HL-60 (cell line): ENCODE measurements around the gene LRRIQ3.
"Not testable (repeated sequence)": the region's sequence is repeated elsewhere in the genome, so short reads cannot be mapped to it uniquely, and the experiment has no call there.

Source experiments
- DNase-seq, 2 experiments: peaks; one replicate each; pipeline ENCODE4 v3.0.0-alpha.2; 2010 to 2020; ENCODE audit warnings: low read depth in 1 of 2, low spot score in 1 of 2
- H3K27ac ChIP-seq: fragments of 250-450 bp; sonication (Bioruptor Pico); replicated peaks from 2 replicates; pipeline ENCODE4 v1.5.1; 2020; ENCODE audit warnings: mild to moderate bottlenecking, moderate library complexity
- H3K27me3 ChIP-seq: fragments of 250-450 bp; sonication (Bioruptor Pico); 2 replicates; pipeline ENCODE4 v1.5.1; 2021; ENCODE audit warnings: mild to moderate bottlenecking, moderate library complexity; ENCODE audit not compliant: insufficient read depth, poor library complexity, severe bottlenecking
- H3K4me3 ChIP-seq: replicated peaks from 2 replicates; pipeline ENCODE4 v1.5.1; 2011; ENCODE audit warnings: mild to moderate bottlenecking, control low read depth, low read length; ENCODE audit not compliant: insufficient read depth
- GABPA ChIP-seq: IDR thresholded peaks from 2 replicates; pipeline ENCODE4 v1.6.1; 2012; ENCODE audit warnings: low read depth
- POLR2AphosphoS5 ChIP-seq: IDR thresholded peaks from 2 replicates; pipeline ENCODE4 v1.6.1; 2012; ENCODE audit warnings: low read depth
- SPI1 ChIP-seq: IDR thresholded peaks from 2 replicates; pipeline ENCODE4 v1.6.1; 2012; ENCODE audit warnings: low read depth, mild to moderate bottlenecking, borderline replicate concordance
- TF ChIP-seq, protein P1 (sequence below): IDR thresholded peaks from one replicate; pipeline ENCODE4 v1.5.1; 2011; ENCODE audit warnings: low read length, control low read depth, inconsistent platforms; ENCODE audit not compliant: insufficient read depth
- TF ChIP-seq, protein P2 (sequence below): IDR thresholded peaks from 2 replicates; pipeline ENCODE4 v1.6.1; 2012; ENCODE audit warnings: low read depth; ENCODE audit not compliant: insufficient replicate concordance

The LRRIQ3 gene

DNA sequence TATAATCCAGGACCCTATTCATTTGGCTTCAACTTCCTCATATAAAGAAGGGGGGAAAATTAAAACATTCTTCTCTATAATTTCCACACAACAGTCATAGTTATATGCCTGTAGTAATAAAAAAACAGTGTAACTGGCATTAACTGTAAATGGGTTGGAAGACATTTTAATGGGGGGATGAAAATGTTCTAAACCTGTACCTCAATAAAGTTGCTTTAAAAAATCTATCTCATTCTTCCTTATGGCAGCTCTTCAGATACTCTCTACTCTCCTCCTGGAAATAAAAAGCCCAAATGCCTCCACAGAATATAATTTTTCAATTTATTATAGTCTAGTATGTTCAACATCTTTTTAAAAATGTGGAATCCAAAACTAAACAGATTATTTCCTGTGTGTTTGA, 2.6 kb downstream of the LRRIQ3 start:
- no peaks in the 10 kb centered on the region for H3K27me3 ChIP-seq
- no peak for TF ChIP-seq GABPA
- TF ChIP-seq, protein P1, sequence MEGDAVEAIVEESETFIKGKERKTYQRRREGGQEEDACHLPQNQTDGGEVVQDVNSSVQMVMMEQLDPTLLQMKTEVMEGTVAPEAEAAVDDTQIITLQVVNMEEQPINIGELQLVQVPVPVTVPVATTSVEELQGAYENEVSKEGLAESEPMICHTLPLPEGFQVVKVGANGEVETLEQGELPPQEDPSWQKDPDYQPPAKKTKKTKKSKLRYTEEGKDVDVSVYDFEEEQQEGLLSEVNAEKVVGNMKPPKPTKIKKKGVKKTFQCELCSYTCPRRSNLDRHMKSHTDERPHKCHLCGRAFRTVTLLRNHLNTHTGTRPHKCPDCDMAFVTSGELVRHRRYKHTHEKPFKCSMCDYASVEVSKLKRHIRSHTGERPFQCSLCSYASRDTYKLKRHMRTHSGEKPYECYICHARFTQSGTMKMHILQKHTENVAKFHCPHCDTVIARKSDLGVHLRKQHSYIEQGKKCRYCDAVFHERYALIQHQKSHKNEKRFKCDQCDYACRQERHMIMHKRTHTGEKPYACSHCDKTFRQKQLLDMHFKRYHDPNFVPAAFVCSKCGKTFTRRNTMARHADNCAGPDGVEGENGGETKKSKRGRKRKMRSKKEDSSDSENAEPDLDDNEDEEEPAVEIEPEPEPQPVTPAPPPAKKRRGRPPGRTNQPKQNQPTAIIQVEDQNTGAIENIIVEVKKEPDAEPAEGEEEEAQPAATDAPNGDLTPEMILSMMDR, result no peak
- H3K27ac ChIP-seq, result peak overlapping the region; percentile 40; the same call in 1 of the 2 replicates
- no peak for DNase-seq
- H3K4me3 ChIP-seq, result no peak overlapping the region

DNA sequence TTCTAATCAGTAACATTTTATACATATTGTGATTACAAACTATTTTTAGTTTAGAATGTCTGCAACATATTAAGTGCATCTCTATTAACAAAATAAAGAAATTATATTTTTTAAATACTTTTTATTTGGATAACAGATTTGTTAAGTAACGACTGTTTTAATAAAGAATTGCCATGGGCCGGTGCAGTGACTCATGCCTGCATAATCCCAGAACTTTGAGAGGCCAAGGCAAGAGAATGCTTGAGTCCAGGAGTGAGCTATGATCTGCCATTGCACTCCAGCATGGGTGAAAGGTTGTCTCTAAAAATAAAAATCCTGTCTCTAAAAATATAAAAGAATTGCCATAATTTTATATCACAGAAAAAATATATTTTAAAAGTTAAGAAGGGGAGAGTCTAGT, 4.1 kb downstream of the LRRIQ3 start:
- DNase-seq, result no peak
- Histone ChIP-seq H3K4me3 (no peak overlapping the region), H3K27ac (no peak overlapping the region), H3K27me3 (no peaks in the 10 kb centered on the region)
- TF ChIP-seq, protein P1, result no peak
- TF ChIP-seq, protein P2, sequence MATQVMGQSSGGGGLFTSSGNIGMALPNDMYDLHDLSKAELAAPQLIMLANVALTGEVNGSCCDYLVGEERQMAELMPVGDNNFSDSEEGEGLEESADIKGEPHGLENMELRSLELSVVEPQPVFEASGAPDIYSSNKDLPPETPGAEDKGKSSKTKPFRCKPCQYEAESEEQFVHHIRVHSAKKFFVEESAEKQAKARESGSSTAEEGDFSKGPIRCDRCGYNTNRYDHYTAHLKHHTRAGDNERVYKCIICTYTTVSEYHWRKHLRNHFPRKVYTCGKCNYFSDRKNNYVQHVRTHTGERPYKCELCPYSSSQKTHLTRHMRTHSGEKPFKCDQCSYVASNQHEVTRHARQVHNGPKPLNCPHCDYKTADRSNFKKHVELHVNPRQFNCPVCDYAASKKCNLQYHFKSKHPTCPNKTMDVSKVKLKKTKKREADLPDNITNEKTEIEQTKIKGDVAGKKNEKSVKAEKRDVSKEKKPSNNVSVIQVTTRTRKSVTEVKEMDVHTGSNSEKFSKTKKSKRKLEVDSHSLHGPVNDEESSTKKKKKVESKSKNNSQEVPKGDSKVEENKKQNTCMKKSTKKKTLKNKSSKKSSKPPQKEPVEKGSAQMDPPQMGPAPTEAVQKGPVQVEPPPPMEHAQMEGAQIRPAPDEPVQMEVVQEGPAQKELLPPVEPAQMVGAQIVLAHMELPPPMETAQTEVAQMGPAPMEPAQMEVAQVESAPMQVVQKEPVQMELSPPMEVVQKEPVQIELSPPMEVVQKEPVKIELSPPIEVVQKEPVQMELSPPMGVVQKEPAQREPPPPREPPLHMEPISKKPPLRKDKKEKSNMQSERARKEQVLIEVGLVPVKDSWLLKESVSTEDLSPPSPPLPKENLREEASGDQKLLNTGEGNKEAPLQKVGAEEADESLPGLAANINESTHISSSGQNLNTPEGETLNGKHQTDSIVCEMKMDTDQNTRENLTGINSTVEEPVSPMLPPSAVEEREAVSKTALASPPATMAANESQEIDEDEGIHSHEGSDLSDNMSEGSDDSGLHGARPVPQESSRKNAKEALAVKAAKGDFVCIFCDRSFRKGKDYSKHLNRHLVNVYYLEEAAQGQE, result no peak
- TF ChIP-seq POLR2AphosphoS5, result no peak

DNA sequence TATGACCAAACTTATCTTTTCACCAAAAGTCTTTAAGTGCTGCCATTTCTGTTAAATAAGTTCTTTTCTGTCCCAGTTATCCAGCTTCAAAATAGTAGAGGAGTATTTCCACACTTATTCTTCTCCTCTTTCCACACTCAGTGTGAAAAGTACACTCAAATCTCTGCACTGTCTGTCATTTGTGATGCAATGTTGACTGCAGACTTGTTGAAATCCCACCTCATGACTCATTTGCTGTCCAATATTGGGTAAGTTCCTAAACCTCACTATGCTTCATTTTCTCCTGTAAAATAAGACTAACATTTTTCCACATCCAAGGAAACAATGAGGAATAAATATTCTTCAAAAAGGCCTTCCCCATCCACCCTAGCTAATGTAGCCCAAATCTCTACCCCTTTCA, 17.5 kb downstream of the LRRIQ3 start:
- peak in 1 of 2 experiments; percentile 7 for DNase-seq
- Histone ChIP-seq H3K4me3 (no peak overlapping the region), H3K27me3 (no peaks in the 10 kb centered on the region), H3K27ac (no peak overlapping the region)
- TF ChIP-seq, protein P2, result no peak
- TF ChIP-seq SPI1 (no peak), GABPA (no peak), POLR2AphosphoS5 (no peak)
- TF ChIP-seq, protein P1, result no peak

DNA sequence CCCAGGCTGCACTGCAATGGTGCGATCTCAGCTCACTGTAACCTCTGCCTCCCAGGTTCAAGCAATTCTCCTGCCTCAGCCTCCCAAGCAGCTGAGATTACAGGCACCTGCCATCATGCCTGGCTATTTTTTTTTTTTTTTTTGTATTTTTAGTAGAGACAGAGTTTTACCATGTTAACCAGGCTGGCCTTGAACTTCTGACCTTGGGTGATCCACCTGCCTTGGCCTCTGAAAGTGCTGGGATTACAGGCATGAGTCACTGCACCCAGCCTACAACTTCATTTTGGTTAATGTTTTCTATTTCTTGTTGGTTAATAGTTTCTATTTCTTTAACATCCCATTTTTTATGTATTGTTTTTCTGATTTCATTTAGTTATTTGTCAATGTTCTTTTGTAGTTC, 23.6 kb downstream of the LRRIQ3 start:
- H3K4me3 ChIP-seq, H3K27me3 ChIP-seq, DNase-seq, H3K27ac ChIP-seq: not testable (repeated sequence)
